Measurements from ENCODE around the gene NOS1AP.

Gene NOS1AP

DNA sequence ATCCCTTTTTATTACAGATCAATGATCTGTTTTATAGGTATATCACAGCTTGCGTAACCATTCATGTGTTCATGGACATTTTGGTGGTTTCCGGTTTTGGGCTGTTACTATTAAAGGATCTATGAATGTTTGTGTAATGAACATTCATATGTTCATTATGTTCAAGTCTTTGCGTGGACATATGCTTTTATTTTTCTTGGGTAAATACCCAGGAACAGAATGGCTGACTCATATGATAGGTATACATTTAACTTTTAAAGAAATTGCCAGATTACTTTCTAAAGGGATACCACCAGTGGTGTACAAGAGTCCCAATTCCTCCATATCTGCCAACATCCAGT, 233.5 kb downstream of the NOS1AP start:
- no peak for DNase-seq

DNA sequence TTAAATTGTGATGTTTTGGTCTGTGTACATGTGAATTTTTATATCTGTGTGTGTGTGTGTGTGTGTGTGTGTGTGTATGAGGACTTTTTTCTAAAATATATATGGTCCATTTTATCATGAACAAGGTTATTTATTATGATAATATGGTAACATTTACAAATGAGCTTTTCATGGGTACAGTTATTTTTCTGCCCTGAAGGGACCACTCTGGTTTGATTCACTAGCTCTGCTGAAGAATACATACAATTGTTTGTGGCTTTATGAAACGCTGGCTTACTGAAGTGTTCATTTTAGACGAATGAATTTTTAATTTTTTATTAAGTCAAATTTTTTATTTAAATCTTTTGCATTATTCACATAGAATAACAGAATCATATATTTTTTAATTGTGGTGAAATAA, 235.2 kb downstream of the NOS1AP start:
- DNase-seq = no peak

- no peak for DNase-seq
Observed at GRCh38 chr1:162305969-162306368, 236.5 kb downstream of the NOS1AP start.

DNA sequence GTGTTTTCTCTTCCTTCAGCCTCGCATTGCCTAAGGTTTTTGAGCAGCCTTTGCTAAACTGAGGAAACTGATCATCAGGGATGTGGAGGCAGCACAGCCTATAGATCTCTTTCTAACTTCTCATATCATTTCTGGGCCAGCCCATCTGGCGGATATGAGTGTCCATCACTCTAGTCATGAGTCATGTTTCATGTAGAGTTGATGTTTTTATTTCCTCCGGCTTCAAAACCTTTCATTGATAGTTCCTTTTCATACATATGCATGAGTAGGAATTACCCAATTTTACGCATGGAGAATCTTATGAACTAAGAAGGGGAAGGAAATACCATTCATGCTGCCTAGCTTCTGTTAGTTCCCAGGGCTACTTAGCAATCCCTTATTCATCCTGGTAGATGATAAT, 240.8 kb downstream of the NOS1AP start:
- no peak for DNase-seq

DNA sequence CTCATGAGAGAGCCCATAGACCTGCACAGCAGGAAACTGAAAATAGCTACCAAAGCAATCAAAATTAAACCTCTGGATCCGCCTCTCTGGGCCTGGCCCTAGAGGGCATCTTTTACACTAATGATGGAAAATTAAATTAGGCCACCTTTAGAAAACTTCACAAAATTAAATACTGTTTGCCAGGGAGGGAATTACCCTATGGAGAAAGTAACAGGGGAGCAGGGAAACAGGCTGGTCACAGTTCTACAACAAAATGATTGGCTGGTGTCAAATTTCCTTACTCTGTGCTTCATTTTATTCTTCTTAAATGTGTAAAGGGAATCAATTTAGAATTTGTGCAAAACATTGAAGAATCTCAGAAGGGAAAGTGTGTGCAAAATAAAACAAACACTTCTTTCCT, 244.7 kb downstream of the NOS1AP start:
- DNase-seq = no peak

- DNase-seq = no peak
Observed at GRCh38 chr1:162315673-162316072, 246.2 kb downstream of the NOS1AP start.

GRCh38 chr1:162316187-162316586, 246.7 kb downstream of the NOS1AP start:
- DNase-seq = no peak

- DNase-seq = no peak
Observed at GRCh38 chr1:162317621-162318020, 248.1 kb downstream of the NOS1AP start.

GRCh38 chr1:162319493-162320175, 250.1 kb downstream of the NOS1AP start:
- no peak for DNase-seq

DNA sequence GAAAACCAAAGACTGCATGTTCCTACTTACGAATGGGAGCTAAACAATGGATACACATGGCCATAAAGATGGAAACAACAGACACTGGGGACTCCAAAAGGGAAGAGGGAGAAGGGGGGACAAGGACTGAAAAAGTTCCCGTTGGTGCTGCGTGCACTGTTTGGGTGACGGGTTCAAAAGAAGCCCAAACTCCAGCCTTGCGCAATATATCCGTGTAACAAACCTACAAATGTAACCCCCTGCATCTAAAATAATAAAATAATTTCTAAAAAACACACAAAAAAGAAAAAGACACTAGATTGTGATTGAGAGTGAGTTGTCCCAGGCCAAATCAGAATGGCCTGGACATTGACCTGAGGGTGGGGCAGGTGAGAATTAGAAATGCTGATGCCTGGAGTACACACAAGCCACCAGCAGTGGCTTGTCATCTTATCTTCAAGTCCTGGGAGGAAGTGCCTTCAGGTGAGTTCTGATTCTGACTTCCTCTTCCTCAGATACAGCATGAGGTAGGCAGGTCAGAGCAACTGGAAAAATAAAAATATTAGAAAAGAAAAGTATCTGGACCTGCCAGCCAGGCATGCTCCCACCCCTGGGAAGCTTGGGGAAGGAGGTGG, 252.4 kb downstream of the NOS1AP start:
- no peak for DNase-seq

- no peak for DNase-seq
Observed at GRCh38 chr1:162323023-162323422, 253.5 kb downstream of the NOS1AP start.

- DNase-seq = no peak
Observed at GRCh38 chr1:162324396-162324795, 254.9 kb downstream of the NOS1AP start.

- DNase-seq = no peak
Observed at GRCh38 chr1:162326559-162326958, 257.1 kb downstream of the NOS1AP start.

DNA sequence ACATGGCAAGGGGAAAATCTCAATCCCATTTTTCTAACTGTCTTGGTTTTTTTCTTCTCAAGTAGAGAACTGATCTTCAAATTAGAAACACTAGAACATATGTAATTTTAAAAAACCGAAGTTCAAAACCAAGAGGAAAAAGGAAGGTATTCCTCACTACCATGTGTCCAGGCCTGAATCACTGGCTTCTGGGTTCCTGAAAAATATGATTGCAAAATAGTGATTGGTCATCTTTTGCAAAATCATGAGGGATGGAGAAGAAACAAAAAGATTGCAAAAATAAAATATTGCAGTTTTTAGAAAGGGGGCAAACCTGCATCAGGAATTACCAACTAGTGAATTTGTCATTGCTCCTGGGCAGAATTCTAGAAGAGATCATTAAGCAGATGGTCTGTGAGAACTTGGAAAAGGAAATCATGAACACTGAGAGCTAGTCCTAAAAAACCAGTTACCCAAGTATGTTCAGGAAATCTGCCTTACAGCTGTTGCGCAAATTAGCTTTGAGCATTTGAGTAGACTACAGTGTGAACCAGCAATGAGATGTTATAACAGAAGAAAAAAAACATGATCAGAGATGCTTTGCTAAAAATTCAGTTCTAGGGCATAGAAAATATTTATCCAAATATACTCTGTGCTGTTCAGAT, 257.8 kb downstream of the NOS1AP start:
- DNase-seq = no peak

GRCh38 chr1:162327788-162328165, 258.3 kb downstream of the NOS1AP start:
- DNase-seq = no peak

- no peak for DNase-seq
Observed at GRCh38 chr1:162328512-162328911, 259.0 kb downstream of the NOS1AP start.

- no peak for DNase-seq
Observed at GRCh38 chr1:162329826-162330225, 260.3 kb downstream of the NOS1AP start.

GRCh38 chr1:162333991-162334390, 264.5 kb downstream of the NOS1AP start:
- no peak for DNase-seq

- DNase-seq = no peak
Observed at GRCh38 chr1:162335126-162335525, 265.6 kb downstream of the NOS1AP start.

DNA sequence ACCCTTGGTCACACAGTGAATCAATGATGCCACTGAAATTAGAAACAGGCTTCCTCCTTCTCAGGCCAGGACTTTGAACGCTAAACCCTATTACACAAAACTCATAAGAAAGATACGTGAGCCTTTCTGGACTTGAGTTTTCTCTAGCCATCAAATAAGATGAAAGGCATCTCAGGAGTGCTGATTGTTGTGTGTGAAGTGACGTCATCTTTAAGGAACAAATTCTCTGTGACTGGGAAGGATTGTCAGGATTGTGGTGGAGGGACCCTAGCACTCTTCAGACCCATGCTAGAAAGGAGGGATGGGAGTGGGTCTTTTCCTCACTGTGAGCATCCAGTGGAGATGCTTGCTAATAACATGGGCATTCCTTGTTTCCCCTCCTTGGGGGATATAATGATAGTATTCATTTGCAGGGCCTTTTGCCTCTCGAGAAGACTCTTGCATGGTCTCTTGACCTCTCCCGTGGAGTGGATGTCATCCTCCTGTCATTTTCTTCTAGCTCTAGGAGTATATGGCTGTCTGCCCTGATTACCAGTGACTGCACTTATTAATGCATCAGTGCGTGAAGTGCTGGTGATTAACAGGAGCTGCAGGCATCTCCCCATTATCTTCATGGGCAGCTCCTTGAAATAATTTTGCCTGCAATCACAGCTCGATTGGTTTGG, 267.3 kb downstream of the NOS1AP start:
- DNase-seq = no peak

GRCh38 chr1:162342452-162342983, 273.0 kb downstream of the NOS1AP start:
- no peak for DNase-seq

DNA sequence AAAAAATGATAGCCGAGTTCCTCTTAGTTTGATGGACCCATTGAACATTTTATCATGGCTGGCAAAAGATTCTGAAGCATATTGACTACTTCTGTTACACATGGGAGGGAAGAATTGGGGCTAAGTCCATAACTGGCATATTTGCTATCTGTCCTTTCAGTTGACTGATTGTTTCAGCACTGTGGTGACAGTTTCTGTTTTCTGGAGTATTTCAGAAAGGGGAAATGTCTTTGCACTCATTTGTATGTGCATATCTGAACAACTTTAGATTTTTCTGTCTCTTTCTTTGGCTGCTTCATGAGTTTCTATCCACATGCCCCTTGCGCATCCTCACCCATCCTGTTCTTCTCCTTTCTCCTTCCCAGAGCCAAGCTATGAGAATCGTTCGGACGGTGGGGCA, 274.0 kb downstream of the NOS1AP start:
- DNase-seq = no peak

- DNase-seq = no peak
Observed at GRCh38 chr1:162347281-162347680, 277.8 kb downstream of the NOS1AP start.
